ENCODE measurements around the gene BLACAT1.

- TF ChIP-seq CTCF (IDR thresholded peaks at IDR 0.05) (no peak), POLR2A (IDR thresholded peaks at IDR 0.05) (no peak)
Observed at GRCh38 chr1:205443585-205444299, 12.1 kb downstream of the BLACAT1 start.

Data from lower leg skin (tissue), 3 donors.